Lower leg skin (tissue), 3 donors: Measurements from ENCODE around the gene SMIM7.

Experiments
- CTCF ChIP-seq, 3 donors: fragments of 450-650 bp; IDR thresholded peaks; one replicate each; pipeline ENCODE4 v1.5.1; 2016; ENCODE audit warnings: antibody characterized with exemption in 3 of 3, mild to moderate bottlenecking in 3 of 3, moderate library complexity in 2 of 3
- POLR2A ChIP-seq, 2 donors: fragments of 450-650 bp; IDR thresholded peaks; one replicate each; pipeline ENCODE4 v1.6.1; 2016 to 2017; ENCODE audit warnings: antibody characterized with exemption in 2 of 2, mild to moderate bottlenecking in 1 of 2, moderate library complexity in 1 of 2

DNA sequence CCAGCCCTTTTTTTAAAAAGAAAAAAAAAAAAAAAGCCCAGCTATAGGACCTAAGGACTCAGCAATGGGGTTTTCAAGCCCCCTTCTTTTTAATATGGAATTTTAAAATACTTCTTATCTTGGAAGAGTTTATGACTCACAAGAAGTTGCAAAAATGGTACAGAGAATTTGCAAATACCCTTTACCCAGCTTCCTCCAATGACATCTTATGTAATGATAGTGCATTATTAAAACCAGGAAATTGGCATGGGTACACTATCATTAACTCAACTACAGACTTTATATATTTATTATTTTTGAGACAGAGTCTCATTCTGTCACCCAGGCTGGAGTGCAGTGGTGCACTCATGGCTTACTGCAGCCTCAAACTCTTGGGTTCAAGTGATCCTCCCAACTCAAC lies 17.1 kb upstream of the SMIM7 start:
- no peak for TF ChIP-seq CTCF (IDR thresholded peaks at IDR 0.05)
- no peak for TF ChIP-seq POLR2A (IDR thresholded peaks at IDR 0.05)
